Measurements from ENCODE around the gene CCDC78. TPM values are rescaled to one million over a fixed set of nuclear protein-coding genes. Genes with fewer than 3 reads are reported as not detected.

Gene CCDC78
- total and polyA plus RNA-seq, 2 donors, result 0.49 to 0.74 TPM

GRCh38 chr16:710500-711075, 15.7 kb downstream of the CCDC78 start:
- WGBS, result 75% methylated on average over 21 of the region's 21 CpGs

GRCh38 chr16:709566-710499, 16.4 kb downstream of the CCDC78 start:
- peaks cover 3% of the 10 kb centered on the region for H3K4me1 ChIP-seq (ENCODE audit: insufficient read depth)
- WGBS, result 19% methylated on average over 30 of the region's 30 CpGs
- DNase-seq (ENCODE audit: extremely low spot score), result no peak
- no peak overlapping the region for H3K27ac ChIP-seq (ENCODE audit: low read depth)
- no peak overlapping the region for H3K4me3 ChIP-seq (ENCODE audit: low read depth, low read length)
- H3K36me3 ChIP-seq (ENCODE audit: insufficient read depth), result no peaks in the 10 kb centered on the region

More at GRCh38 chr16:710500-711075, 15.7 kb downstream of the CCDC78 start:
- peaks cover 3% of the 10 kb centered on the region for H3K4me1 ChIP-seq (ENCODE audit: insufficient read depth)
- H3K36me3 ChIP-seq (ENCODE audit: insufficient read depth), result no peaks in the 10 kb centered on the region
- no peak overlapping the region for H3K27ac ChIP-seq (ENCODE audit: low read depth)
- no peak for DNase-seq (ENCODE audit: extremely low spot score)
- no peak overlapping the region for H3K4me3 ChIP-seq (ENCODE audit: low read depth, low read length)

GRCh38 chr16:708959-709358, 17.3 kb downstream of the CCDC78 start:
- 76% methylated on average over 4 of the region's 4 CpGs for WGBS
- no peak overlapping the region for H3K27ac ChIP-seq (ENCODE audit: low read depth)
- no peak for DNase-seq (ENCODE audit: extremely low spot score)
- no peak overlapping the region for H3K4me3 ChIP-seq (ENCODE audit: low read depth, low read length)
- peaks cover 3% of the 10 kb centered on the region for H3K4me1 ChIP-seq (ENCODE audit: insufficient read depth)
- no peaks in the 10 kb centered on the region for H3K36me3 ChIP-seq (ENCODE audit: insufficient read depth)

DNA sequence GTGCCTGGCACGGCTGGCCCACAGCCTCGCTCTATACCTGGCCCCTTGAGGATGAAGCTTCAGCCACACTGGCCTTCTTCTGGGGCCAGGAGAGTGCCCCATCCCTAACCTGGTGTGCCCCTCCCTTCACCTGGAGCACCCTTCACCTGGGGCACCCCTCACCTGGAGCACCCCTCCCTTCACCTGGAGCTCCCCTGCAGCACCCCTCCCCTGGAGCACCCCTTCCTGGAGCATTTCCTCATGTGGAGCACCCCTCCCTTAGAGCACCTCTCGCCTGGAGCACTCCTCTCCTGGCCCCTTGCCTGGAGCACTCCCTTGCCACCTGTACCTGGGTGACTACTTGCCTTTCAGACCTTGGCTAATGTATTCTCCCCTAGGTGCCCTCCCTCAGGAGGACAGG, 18.2 kb downstream of the CCDC78 start:
- 55% methylated on average over 3 of the region's 3 CpGs for WGBS
- Histone ChIP-seq H3K4me3 (ENCODE audit: low read depth, low read length) (no peak overlapping the region), H3K27ac (ENCODE audit: low read depth) (no peak overlapping the region), H3K36me3 (ENCODE audit: insufficient read depth) (no peaks in the 10 kb centered on the region), H3K4me1 (ENCODE audit: insufficient read depth) (peaks cover 3% of the 10 kb centered on the region)
- DNase-seq (ENCODE audit: extremely low spot score), result no peak

- no peaks in the 10 kb centered on the region for H3K36me3 ChIP-seq (ENCODE audit: insufficient read depth)
- 40% methylated on average over 14 of the region's 14 CpGs for WGBS
These were observed 19.1 kb downstream of the CCDC78 start for GRCh38 chr16:707062-707538.

DNA sequence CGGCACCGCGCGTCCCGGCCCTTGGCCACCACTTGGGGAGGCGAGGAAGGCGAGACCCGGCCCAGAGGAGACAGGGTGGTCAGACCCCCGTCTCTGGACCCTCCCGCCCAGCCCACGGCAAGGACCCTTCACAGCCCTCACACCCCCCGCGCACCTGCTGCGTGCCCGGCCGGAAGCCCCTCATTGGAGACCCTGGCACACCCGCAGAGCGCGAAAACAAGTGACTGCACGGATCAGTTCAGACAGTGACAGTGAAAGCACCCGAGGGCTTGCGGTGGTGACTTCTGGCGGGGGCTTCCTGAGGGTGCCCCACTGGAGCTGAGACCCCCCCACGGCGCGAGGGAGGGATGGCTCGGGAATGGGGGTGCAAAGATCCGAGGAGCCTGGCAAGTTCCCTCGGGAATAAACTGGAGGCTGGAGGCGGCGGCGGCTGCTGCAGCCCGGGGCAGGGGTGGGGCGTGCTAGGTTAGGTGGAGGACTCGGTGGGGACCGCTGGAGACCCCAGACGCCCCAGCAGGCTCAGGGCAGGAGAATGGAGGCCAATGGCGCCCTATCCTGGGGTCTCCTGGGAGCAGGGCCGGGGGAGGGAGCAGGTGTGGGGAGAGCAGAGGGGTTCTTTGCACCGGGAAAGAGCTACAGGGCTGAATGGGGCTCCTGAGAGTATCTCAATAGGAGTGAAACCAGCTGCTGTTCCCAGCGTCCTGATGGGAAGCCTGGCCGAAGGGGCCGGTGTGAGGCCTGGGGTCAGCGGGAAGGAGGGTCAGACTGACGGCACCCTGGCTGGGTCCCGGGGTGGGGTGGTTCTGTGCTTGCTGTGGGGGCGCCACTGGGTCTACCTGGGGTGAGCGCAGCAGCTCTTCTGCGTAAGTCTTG, 19.8 kb downstream of the CCDC78 start:
- DNase-seq (ENCODE audit: extremely low spot score), result no peak
- no peak overlapping the region for H3K27ac ChIP-seq (ENCODE audit: low read depth)
- H3K4me1 ChIP-seq (ENCODE audit: insufficient read depth), result peaks cover 3% of the 10 kb centered on the region
- no peaks in the 10 kb centered on the region for H3K36me3 ChIP-seq (ENCODE audit: insufficient read depth)
- no peak overlapping the region for H3K4me3 ChIP-seq (ENCODE audit: low read depth, low read length)
- WGBS, result 4% methylated on average over 49 of the region's 49 CpGs

More at GRCh38 chr16:707062-707538, 19.1 kb downstream of the CCDC78 start:
- no peak for DNase-seq (ENCODE audit: extremely low spot score)
- Histone ChIP-seq H3K27ac (ENCODE audit: low read depth) (no peak overlapping the region), H3K4me1 (ENCODE audit: insufficient read depth) (peaks cover 3% of the 10 kb centered on the region), H3K4me3 (ENCODE audit: low read depth, low read length) (no peak overlapping the region)

DNA sequence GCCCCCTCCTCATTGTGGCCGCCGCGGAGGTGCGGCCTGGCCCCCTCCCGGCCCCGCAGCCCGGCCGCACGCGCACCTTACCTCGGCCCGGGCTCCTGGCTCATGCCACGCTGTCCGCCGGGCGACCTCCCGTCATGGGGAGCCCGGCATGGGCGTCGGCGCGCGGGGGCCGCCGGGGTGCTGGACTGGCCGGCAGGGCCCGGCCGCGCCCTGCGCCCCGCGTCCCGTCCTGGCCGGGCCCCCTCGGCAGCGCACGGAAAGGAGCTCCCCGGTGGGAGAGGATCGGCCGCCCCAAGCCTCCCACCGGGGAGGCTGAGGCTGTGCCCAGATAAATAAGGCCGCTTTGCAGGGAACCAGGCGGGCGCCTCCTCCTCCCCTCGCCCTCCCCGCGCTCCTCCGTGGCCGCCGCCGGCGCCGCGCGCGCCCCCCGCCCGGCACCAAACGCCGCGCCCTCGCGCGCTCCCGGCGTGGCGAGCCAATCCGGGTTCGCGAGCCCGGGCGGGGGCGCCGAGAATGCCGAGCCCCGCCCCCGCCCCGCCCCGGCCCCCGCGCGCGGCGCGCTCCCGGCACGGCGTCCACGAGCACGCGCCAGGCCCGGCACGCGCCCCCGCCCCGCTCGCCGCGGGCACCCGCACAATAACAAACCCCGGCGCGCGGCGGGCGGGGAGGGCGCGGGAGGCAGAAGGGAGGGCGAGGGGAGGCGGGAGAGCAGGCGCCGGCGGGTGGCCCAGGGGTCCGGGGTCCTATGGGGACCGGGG, 20.6 kb downstream of the CCDC78 start, which contains the start of gene FBXL16:
FBXL16 (minus strand) TSS at position 371 of the 758 bp plus-strand sequence. CDS start 8,396 bp downstream, outside the sequence.
- Histone ChIP-seq H3K4me1 (ENCODE audit: insufficient read depth) (peaks cover 3% of the 10 kb centered on the region), H3K4me3 (ENCODE audit: low read depth, low read length) (peak within 1 kb of the TSS; percentile 25), H3K27ac (ENCODE audit: low read depth) (no peak within 1 kb of the TSS), H3K36me3 (ENCODE audit: insufficient read depth) (no peaks in the 10 kb centered on the region)
- DNase-seq (ENCODE audit: extremely low spot score), result no peak
- WGBS, result 1% methylated on average over 113 of the region's 115 CpGs

DNA sequence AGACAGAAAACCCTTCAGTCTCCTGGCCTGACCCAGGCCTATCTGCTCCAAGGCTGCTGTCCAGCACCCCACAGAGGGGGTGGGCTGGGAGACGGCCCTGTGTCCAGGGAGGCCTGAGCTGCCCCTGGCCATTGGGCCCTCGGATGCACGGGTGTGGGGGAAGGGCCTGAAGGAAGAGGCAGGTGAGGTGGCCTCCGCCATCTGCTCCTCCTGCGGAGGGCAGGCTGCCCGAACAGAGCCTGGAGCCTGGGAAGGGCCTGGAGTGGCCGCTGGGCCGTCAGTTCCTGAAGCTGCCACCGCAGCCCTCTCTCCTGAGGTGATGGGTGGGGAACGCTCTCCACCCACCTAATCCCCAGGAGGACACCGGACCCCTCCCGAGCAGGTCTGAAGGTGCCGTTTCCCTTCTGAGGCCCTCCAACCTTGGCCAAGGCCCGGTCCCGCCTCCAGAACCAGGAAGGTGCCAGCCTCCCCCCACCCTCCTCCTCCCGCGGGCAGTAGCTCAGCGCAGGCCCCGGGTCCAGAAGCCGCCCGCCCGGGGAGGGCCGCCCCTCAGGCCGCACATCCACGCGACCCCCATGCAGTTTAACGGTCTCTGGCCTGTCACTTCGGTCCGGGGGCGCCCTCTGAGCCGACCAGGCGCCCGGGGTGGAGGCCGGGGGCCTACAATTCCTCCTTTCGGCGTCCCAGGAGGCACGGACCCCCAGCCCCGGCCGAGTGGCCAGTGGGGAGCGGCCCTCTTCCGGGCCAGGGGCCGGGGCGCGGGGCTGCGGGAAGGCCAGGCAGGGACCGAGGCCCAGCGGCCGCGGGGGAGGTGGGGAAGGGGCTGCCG, 21.5 kb downstream of the CCDC78 start:
- DNase-seq (ENCODE audit: extremely low spot score), result no peak
- Histone ChIP-seq H3K27ac (ENCODE audit: low read depth) (no peak overlapping the region), H3K36me3 (ENCODE audit: insufficient read depth) (no peaks in the 10 kb centered on the region), H3K4me3 (ENCODE audit: low read depth, low read length) (no peak overlapping the region), H3K4me1 (ENCODE audit: insufficient read depth) (peaks cover 3% of the 10 kb centered on the region)
- 12% methylated on average over 50 of the region's 50 CpGs for WGBS

DNA sequence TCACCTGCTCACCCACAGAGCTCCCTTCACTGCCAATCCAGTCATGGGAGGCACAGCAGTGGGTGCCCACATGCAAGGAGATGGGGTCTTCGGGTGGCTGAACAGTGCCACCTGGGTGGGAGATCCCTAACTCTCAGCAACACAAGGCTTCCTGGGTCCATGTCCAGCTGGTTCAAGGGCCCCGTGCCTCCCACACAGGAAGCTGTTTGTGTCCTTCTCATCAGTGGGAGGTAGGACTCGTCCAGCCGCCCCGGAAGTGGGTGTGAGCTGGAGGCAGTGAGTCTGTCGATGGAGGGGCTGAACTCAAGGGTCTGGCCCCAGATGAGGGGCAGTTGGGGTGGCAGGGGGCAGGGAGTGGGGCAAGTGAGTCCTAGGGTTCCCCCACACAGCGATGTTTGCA, 22.2 kb downstream of the CCDC78 start:
- H3K4me3 ChIP-seq (ENCODE audit: low read depth, low read length), result no peak overlapping the region
- 76% methylated on average over 7 of the region's 7 CpGs for WGBS
- no peak for DNase-seq (ENCODE audit: extremely low spot score)
- H3K27ac ChIP-seq (ENCODE audit: low read depth), result no peak overlapping the region
- H3K36me3 ChIP-seq (ENCODE audit: insufficient read depth), result no peaks in the 10 kb centered on the region
- H3K4me1 ChIP-seq (ENCODE audit: insufficient read depth), result peaks cover 3% of the 10 kb centered on the region

DNA sequence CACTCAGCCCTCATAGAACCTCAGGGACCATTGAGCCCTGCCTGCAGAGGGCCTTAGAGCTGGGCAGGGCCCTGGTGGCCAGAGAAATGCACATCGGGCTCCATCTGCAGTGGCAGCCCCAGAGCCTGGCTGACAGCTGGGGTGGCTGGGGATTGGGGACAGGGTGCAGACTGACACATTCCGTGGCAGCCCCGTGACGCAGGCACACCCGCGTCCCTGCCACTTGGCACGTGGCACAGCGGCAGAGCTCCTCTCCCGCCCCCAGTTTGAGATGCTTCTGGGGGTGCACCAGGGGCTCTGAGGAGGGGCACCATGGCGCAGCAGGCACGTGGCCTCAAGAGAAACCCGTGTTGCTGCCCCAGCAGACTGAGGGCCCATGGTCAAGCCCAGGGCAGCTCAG, 22.8 kb downstream of the CCDC78 start:
- no peak overlapping the region for H3K27ac ChIP-seq (ENCODE audit: low read depth)
- WGBS, result 81% methylated on average over 12 of the region's 12 CpGs
- no peak for DNase-seq (ENCODE audit: extremely low spot score)
- no peaks in the 10 kb centered on the region for H3K36me3 ChIP-seq (ENCODE audit: insufficient read depth)
- H3K4me3 ChIP-seq (ENCODE audit: low read depth, low read length), result no peak overlapping the region
- peaks cover 3% of the 10 kb centered on the region for H3K4me1 ChIP-seq (ENCODE audit: insufficient read depth)

GRCh38 chr16:702341-702740, 23.9 kb downstream of the CCDC78 start:
- WGBS, result 82% methylated on average over 19 of the region's 19 CpGs
- no peak overlapping the region for H3K27ac ChIP-seq (ENCODE audit: low read depth)
- H3K36me3 ChIP-seq (ENCODE audit: insufficient read depth), result no peaks in the 10 kb centered on the region
- peaks cover 3% of the 10 kb centered on the region for H3K4me1 ChIP-seq (ENCODE audit: insufficient read depth)
- no peak for DNase-seq (ENCODE audit: extremely low spot score)
- H3K4me3 ChIP-seq (ENCODE audit: low read depth, low read length), result no peak overlapping the region
